HG02610 (cell line): ENCODE measurements around the gene CBX5.
"Not testable (repeated sequence)": the region's sequence is repeated elsewhere in the genome, so short reads cannot be mapped to it uniquely, and the experiment has no call there.

Experiments
- ATAC-seq: cut with Tn5 transposase; IDR thresholded peaks from one replicate; pipeline ENCODE4 v1.9.1; 2021; ENCODE audit warnings: mild to moderate bottlenecking, moderate library complexity; ENCODE audit not compliant: unreplicated experiment

The CBX5 gene

GRCh38 chr12:54279632-54280467 is at the start of gene CBX5:
TSS of gene CBX5 (minus strand) at chr12:54280122. CDS start at chr12:54257650, 22,472 bp downstream.
- peak; percentile 73 for ATAC-seq

GRCh38 chr12:54328595-54329337 is 48.8 kb upstream of the CBX5 start:
- ATAC-seq = no peak

- not testable (repeated sequence) for ATAC-seq
Observed at GRCh38 chr12:54325442-54326109, 45.7 kb upstream of the CBX5 start.

- ATAC-seq = peak; percentile 97
Observed at GRCh38 chr12:54324617-54325441, 44.9 kb upstream of the CBX5 start, which contains the start of gene COPZ1. TSS of gene COPZ1 (plus strand) at chr12:54325131. CDS start at chr12:54325164, 33 bp downstream.

- ATAC-seq = no peak
Observed at GRCh38 chr12:54321363-54321762, 41.4 kb upstream of the CBX5 start.

GRCh38 chr12:54312309-54312708 is 32.4 kb upstream of the CBX5 start:
- not testable (repeated sequence) for ATAC-seq

GRCh38 chr12:54311051-54311450 is 31.1 kb upstream of the CBX5 start:
- ATAC-seq = no peak

GRCh38 chr12:54306925-54307741 is 27.2 kb upstream of the CBX5 start:
- no peak for ATAC-seq

- ATAC-seq = peak; percentile 45
Observed at GRCh38 chr12:54304187-54304810, 24.4 kb upstream of the CBX5 start.

- ATAC-seq = no peak
Observed at GRCh38 chr12:54303640-54304039, 23.7 kb upstream of the CBX5 start.

GRCh38 chr12:54301428-54302048 is 21.6 kb upstream of the CBX5 start:
- no peak for ATAC-seq

- ATAC-seq = no peak
Observed at GRCh38 chr12:54300732-54301427, 21.0 kb upstream of the CBX5 start, which contains the start of gene NFE2. TSS of gene NFE2 (minus strand) at chr12:54301015. CDS start at chr12:54295248, 5,767 bp downstream.

- no peak for ATAC-seq
Observed at GRCh38 chr12:54300225-54300731, 20.4 kb upstream of the CBX5 start.

- ATAC-seq = no peak
Observed at GRCh38 chr12:54299515-54300224, 19.7 kb upstream of the CBX5 start.

- no peak for ATAC-seq
Observed at GRCh38 chr12:54298904-54299303, 19.0 kb upstream of the CBX5 start.

- ATAC-seq = no peak
Observed at GRCh38 chr12:54296393-54297099, 16.6 kb upstream of the CBX5 start.
